Fibroblast of skin of right quadriceps (primary cell): Measurements from ENCODE around the gene MYOF.
A peak's percentile ranks its signal among the peaks of the same experiment; 100 is the strongest.
"Not testable (repeated sequence)": the region's sequence is repeated elsewhere in the genome, so short reads cannot be mapped to it uniquely, and the experiment has no call there.

ENCODE experiments used
- DNase-seq: peaks from one replicate; pipeline ENCODE4 v3.0.0-alpha.2; 2013

Gene MYOF

GRCh38 chr10:93334901-93335327 lies 147.2 kb downstream of the MYOF start:
- peak; percentile 62 for DNase-seq

GRCh38 chr10:93334181-93334580 lies 148.0 kb downstream of the MYOF start:
- DNase-seq, result no peak

- DNase-seq, result no peak
Observed at GRCh38 chr10:93333278-93333978, 148.7 kb downstream of the MYOF start.

GRCh38 chr10:93330824-93331223 lies 151.3 kb downstream of the MYOF start:
- no peak for DNase-seq

- DNase-seq, result peak; percentile 77
Observed at GRCh38 chr10:93319896-93320295, 162.2 kb downstream of the MYOF start.

- DNase-seq, result no peak
Observed at GRCh38 chr10:93319096-93319495, 163.0 kb downstream of the MYOF start.

- no peak for DNase-seq
Observed at GRCh38 chr10:93315246-93315645, 166.9 kb downstream of the MYOF start.

- DNase-seq, result not testable (repeated sequence)
Observed at GRCh38 chr10:93314656-93315055, 167.5 kb downstream of the MYOF start.

- DNase-seq, result no peak
Observed at GRCh38 chr10:93313798-93314197, 168.3 kb downstream of the MYOF start.

GRCh38 chr10:93309062-93309461 lies 173.1 kb downstream of the MYOF start:
- DNase-seq, result peak; percentile 61

- no peak for DNase-seq
Observed at GRCh38 chr10:93305122-93305521, 177.0 kb downstream of the MYOF start.

- DNase-seq, result no peak
Observed at GRCh38 chr10:93300981-93301380, 181.2 kb downstream of the MYOF start.

GRCh38 chr10:93300288-93300917 lies 181.7 kb downstream of the MYOF start:
- DNase-seq, result no peak

- DNase-seq, result peak; percentile 69
Observed at GRCh38 chr10:93299606-93300287, 182.4 kb downstream of the MYOF start.

GRCh38 chr10:93299195-93299594 lies 182.9 kb downstream of the MYOF start:
- no peak for DNase-seq

GRCh38 chr10:93296151-93296550 lies 186.0 kb downstream of the MYOF start:
- DNase-seq, result no peak

GRCh38 chr10:93293999-93294398 lies 188.1 kb downstream of the MYOF start:
- no peak for DNase-seq

GRCh38 chr10:93290661-93291354 lies 191.3 kb downstream of the MYOF start:
- DNase-seq, result no peak

GRCh38 chr10:93288679-93289634 lies 193.2 kb downstream of the MYOF start:
- DNase-seq, result peak; percentile 95

GRCh38 chr10:93287775-93288174 lies 194.4 kb downstream of the MYOF start:
- no peak for DNase-seq

GRCh38 chr10:93284246-93284645 lies 197.9 kb downstream of the MYOF start:
- not testable (repeated sequence) for DNase-seq

GRCh38 chr10:93281367-93281720 lies 200.8 kb downstream of the MYOF start:
- no peak for DNase-seq
